AG04450 (cell line): ENCODE data around the gene CTBP2. TPM values are rescaled to one million over a fixed set of nuclear protein-coding genes. Genes with fewer than 3 reads are reported as not detected.

Experiments used
- CTCF ChIA-PET: fragments of 300-600, 350-600 bp; formaldehyde crosslinking; extraction: SDS; loops from one replicate; lab custom pipeline; 2022; ENCODE audit warnings: antibody characterized with exemption, inconsistent platforms; lab: Charles Lee
- POLR2A ChIA-PET: fragments of 350-600 bp; formaldehyde crosslinking; extraction: SDS; loops from one replicate; lab custom pipeline; 2021; ENCODE audit warnings: antibody characterized with exemption, inconsistent platforms; lab: Yijun Ruan, JAX
- DNase-seq: peaks from one replicate; pipeline ENCODE4 v3.0.0-alpha.2; 2011; ENCODE audit warnings: low read depth, low spot score
- H3K27ac ChIP-seq: one replicate; pipeline ENCODE4 v1.5.1; 2012; ENCODE audit warnings: low read depth, low read length, control low read depth
- H3K27me3 ChIP-seq: one replicate; pipeline ENCODE4 v1.6.0; 2012; ENCODE audit warnings: low read length; ENCODE audit not compliant: control insufficient read depth, insufficient read depth
- H3K4me3 ChIP-seq: 2 replicates; pipeline ENCODE4 v1.5.1; 2011; ENCODE audit warnings: mild to moderate bottlenecking, low read depth, low read length, control low read depth
- H3K9me3 ChIP-seq: 2 replicates; pipeline ENCODE4 v1.5.1; 2012; ENCODE audit warnings: low read length; ENCODE audit not compliant: control insufficient read depth, insufficient read depth
- polyA plus RNA-seq: library from polyadenylated mRNA; depleted of rRNA; stranded (reverse); fragments of >200 nt; gene quantifications from 2 replicates; pipeline ENCODE4 v1.2.3, GENCODE V29; 2011
- TF ChIP-seq, protein P1 (sequence below): IDR thresholded peaks from 2 replicates; pipeline ENCODE4 v1.5.1; 2011; ENCODE audit warnings: low read depth, low read length, control low read depth, inconsistent platforms

The CTBP2 gene
- polyA plus RNA-seq, 1 experiment: 52.5 TPM

- no peak for DNase-seq
- Histone ChIP-seq H3K9me3 (no peaks in the 10 kb centered on the region), H3K4me3 (no peak overlapping the region), H3K27ac (no peak overlapping the region), H3K27me3 (no peaks in the 10 kb centered on the region)
- CTCF ChIA-PET: no interaction called here
- POLR2A ChIA-PET: no interaction called here
- TF ChIP-seq, protein P1, sequence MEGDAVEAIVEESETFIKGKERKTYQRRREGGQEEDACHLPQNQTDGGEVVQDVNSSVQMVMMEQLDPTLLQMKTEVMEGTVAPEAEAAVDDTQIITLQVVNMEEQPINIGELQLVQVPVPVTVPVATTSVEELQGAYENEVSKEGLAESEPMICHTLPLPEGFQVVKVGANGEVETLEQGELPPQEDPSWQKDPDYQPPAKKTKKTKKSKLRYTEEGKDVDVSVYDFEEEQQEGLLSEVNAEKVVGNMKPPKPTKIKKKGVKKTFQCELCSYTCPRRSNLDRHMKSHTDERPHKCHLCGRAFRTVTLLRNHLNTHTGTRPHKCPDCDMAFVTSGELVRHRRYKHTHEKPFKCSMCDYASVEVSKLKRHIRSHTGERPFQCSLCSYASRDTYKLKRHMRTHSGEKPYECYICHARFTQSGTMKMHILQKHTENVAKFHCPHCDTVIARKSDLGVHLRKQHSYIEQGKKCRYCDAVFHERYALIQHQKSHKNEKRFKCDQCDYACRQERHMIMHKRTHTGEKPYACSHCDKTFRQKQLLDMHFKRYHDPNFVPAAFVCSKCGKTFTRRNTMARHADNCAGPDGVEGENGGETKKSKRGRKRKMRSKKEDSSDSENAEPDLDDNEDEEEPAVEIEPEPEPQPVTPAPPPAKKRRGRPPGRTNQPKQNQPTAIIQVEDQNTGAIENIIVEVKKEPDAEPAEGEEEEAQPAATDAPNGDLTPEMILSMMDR: no peak
Observed at GRCh38 chr10:124996854-124997215, 163.5 kb downstream of the CTBP2 start.

- Histone ChIP-seq H3K27ac (peak overlapping the region; percentile 2), H3K9me3 (no peaks in the 10 kb centered on the region), H3K4me3 (no peak overlapping the region), H3K27me3 (no peaks in the 10 kb centered on the region)
- TF ChIP-seq, protein P1: no peak
- ChIA-PET POLR2A (no interaction called here), CTCF (no interaction called here)
- no peak for DNase-seq
Observed at GRCh38 chr10:124996127-124996853, 164.1 kb downstream of the CTBP2 start.

- no peaks in the 10 kb centered on the region for H3K27me3 ChIP-seq
- H3K27ac ChIP-seq: no peak overlapping the region
- POLR2A ChIA-PET: no interaction called here
- H3K4me3 ChIP-seq: no peak overlapping the region
- CTCF ChIA-PET: no interaction called here
- DNase-seq: no peak
- no peaks in the 10 kb centered on the region for H3K9me3 ChIP-seq
- TF ChIP-seq, protein P1: no peak
Observed at GRCh38 chr10:124995605-124996004, 164.8 kb downstream of the CTBP2 start.

DNA sequence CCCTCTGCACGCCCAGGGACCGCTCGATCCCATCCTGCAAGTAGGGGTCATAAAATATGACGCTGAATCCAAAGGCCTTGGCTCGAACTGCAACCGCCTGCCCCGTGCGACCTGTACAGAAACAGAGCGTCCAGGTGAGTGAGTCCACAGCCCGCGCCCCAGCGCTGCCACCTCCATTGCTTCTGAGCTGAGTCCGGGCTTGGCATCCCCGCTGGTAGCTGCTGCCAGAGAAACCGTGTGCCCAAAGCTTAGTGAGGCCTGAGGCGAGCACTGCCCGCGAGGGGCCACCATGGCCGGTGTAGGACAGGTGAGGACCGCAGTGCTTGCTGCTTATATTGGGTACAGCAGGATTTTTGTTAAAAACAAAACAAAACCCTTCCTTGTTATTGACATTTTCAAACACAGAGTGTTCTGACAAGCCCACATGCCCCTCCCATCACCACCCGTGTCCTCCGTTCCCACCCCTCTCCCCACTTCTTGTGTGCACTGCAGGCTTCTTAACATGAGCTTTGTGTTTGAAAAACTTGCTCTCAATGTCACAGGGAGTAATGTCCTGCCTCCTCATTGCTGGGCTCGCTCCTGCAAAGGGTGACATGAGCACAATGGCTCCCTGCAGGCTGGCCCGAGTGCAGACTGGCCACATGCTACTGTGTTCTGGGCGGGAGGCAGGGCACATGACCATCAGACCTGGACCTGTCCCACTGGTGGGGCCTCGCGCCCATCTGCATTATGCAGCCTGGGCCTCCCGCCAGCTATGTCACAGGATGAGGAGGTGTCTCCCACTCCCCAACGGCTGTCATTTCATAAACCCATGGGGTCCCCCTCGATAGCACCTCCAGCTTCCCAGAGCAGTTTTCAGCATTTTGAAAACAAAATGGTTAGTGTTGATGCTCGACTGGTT lies 165.5 kb downstream of the CTBP2 start:
- no peak overlapping the region for H3K4me3 ChIP-seq
- POLR2A ChIA-PET: no interaction called here
- H3K27me3 ChIP-seq: no peaks in the 10 kb centered on the region
- DNase-seq: no peak
- TF ChIP-seq, protein P1: no peak
- no peak overlapping the region for H3K27ac ChIP-seq
- H3K9me3 ChIP-seq: no peaks in the 10 kb centered on the region
- CTCF ChIA-PET: interaction anchor here (0.5 kb wide), 1 partner anchor 105 kb away, joined by 6 read pairs; no protein-coding TSS in a partner anchor
